Measurements from ENCODE around the gene TCP11L2.

The TCP11L2 gene

DNA sequence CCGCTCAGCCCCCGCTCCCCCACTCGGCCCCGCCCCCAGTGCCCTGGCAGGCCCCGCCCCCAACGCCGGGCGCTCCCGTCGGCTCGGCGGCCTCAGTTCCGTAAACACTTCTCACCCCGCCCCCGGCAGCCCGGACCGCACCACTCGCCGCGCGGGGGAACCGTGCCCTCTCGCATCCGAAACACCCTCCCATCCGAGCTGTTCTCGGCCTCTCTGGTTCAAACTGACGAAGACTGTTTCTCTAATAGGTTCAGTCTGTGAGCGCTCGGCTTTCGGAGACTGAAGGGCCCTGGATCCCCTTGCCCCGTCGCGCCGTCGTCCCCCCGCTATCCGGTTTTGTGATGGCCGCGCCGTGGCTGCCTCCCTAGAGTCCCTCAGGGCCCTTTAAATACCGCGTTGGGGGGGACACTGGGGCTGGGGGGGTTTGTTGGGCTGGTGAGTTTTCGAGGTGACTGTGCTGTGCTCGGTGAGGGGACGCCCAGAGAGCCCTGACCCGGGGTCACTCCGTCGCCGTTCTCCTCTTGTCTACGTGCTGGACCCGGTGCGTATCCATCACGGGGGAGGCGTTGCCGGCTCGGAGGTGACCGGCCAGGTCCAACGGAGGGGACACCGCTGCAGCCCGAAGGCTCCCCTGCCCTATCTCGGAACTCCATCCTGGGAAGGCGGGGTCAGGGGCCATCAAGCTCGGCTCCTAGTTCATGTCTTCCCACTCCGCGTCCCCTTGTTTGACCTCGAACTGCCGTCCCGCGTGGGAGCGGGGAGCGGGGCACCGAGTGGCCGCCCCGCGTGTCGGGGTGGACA lies at the start of gene TCP11L2:
Gene TCP11L2 (plus strand): TSS at position 333 of the 801 bp plus-strand sequence. CDS start 8,343 bp downstream, outside the sequence.
- peak; percentile 52 to 68 for DNase-seq (ENCODE audit: extremely low read depth in 1 of 2, low read depth in 1 of 2)

DNA sequence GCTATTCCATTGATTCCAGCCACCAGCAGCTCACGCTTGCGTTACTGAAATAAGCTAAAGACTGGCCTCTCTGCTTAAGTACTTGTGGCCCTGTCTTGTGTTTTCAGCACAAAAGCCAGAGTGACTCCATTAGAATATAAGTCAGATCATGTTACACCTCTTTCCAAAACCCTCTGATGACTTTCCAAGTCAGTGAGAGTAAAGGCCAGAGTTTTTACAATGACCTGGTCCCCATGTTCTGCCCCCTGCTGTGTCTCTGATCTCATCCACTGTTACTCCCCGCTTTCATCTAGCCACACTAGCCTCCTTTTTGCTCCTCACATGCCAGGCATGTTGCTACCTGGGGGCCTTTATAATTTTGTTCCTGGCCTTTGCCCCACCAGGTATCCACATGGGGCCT lies 47.8 kb upstream of the TCP11L2 start:
- no peak for DNase-seq (ENCODE audit: extremely low read depth in 1 of 2, low read depth in 1 of 2)

DNA sequence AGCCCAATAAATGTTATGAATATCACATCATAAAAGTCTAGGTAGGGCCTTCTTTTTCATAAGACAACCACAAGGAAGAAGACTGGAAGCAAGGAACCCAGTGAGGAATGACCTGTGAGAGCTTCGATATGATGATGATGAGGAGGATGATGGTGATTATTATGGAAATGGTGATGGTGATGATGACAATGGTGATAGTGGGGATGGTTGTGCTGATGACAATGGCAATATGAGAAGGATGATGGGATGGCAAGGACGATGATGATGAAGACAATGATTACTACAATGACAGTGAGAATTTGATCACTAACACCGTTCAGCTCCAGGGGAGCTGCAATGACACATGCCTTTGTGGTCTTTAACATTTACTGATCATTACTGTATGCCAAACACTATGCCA lies 47.0 kb upstream of the TCP11L2 start:
- DNase-seq (ENCODE audit: extremely low read depth in 1 of 2, low read depth in 1 of 2): no peak

DNA sequence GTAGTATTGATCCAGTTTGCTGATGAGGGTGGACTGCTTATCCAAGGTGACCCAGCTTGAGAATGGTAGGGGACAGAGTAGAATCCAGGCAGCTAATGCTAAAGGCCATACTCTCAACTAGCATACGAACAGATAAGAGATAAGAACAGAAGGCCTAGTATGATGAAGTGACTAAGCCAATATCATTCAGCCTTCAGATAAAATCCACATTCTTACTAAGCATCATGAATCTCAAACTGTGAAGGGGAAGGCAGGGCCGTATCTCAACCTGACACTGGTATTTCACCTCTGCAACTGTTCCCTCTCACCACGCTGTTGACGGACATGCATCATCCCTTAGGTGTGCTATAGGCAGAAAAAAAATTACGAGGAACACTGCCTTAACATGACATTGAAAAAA lies 46.6 kb upstream of the TCP11L2 start:
- no peak for DNase-seq (ENCODE audit: extremely low read depth in 1 of 2, low read depth in 1 of 2)

DNA sequence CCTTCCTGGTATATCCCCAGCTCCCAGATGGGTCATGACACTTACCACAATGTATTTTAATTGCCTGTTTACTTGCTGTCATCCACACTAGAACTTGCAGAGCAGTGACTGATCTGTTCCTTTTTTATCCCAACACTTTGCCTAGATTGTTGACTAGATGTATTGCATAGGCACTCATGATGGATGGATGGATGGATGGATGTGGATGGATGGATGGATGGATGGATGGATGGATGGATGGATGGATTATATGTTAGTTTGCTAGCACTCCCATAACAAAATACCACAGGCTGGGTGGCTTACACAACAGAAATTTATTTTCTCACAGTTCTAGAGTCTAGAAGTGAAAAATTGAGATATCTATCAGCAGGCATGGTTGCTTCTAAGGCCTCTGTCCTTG lies 46.0 kb upstream of the TCP11L2 start:
- no peak for DNase-seq (ENCODE audit: extremely low read depth in 1 of 2, low read depth in 1 of 2)

DNA sequence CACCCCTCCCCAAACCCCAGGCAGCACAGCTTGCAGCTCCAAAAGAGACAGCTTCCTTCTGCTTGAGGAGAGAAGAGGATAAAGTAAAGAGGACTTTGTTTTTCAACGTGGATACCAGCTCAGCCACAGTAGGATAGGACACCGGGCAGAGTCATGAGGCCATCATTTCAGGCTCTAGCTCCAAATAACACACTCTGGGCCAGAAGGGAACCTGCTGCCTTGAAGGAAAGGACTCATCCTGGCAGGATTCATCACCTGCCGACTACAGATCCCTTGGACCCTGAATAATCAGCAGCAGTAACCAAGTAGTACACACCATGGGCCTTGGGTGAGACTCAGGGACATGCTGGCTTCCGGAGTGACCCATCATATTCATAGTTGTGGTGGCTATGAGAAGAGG lies 44.3 kb upstream of the TCP11L2 start:
- no peak for DNase-seq (ENCODE audit: extremely low read depth in 1 of 2, low read depth in 1 of 2)

DNA sequence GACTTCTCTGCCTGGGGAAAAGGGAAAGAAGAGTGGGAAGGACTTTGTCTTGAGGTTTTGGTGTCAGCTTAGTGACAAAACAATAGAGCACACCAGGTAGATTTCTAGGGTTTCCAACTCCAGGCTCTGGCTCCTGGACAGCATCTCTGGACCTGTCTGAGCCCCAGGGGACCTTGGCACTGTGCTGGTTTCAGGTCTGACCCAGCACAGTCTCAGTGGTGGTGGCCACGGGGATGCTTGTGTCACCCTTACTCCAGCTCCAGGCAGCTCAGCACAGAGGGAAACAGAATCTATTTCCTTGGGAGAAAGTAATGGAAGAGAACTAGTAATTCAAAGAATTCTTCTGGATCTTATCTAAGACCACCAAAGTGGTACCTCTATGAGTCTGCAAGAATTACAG lies 43.6 kb upstream of the TCP11L2 start:
- no peak for DNase-seq (ENCODE audit: extremely low read depth in 1 of 2, low read depth in 1 of 2)

DNA sequence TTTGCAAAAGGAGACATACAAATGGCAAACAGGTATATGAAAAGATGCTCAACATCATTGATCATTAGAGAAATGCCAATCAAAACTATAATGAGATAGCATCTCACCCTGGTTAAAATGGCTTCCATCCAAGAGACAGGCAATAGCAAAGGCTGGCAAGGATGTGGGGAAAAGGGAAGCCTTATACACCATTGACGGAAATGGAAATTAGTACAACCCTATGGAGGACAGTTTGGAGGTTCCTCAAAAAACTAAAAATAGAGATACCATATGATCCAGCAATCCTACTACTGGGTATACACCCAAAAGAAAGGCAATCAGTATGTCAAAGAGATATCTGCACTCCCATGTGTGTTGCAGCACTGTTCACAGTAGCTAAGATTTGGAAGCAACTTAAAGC lies 37.4 kb upstream of the TCP11L2 start:
- no peak for DNase-seq (ENCODE audit: extremely low read depth in 1 of 2, low read depth in 1 of 2)

DNA sequence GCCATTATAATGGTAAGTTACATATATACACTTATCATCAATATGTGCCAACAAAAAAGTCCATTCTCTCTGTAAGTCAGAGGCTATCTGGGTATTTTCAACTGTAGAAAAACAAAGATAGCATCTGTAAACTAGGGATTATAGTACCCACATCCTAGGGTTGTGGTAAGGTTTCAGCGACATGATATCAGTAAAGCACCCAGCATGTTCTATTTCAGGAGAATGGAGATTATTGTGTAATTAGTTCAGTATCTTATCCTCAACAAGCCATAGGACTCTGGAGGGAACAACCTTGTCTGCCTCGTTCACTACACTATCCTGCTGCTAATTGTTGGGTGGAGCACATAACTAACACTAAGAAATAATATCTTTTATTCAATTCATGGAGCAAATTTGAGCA lies 35.0 kb upstream of the TCP11L2 start:
- no peak for DNase-seq (ENCODE audit: extremely low read depth in 1 of 2, low read depth in 1 of 2)

DNA sequence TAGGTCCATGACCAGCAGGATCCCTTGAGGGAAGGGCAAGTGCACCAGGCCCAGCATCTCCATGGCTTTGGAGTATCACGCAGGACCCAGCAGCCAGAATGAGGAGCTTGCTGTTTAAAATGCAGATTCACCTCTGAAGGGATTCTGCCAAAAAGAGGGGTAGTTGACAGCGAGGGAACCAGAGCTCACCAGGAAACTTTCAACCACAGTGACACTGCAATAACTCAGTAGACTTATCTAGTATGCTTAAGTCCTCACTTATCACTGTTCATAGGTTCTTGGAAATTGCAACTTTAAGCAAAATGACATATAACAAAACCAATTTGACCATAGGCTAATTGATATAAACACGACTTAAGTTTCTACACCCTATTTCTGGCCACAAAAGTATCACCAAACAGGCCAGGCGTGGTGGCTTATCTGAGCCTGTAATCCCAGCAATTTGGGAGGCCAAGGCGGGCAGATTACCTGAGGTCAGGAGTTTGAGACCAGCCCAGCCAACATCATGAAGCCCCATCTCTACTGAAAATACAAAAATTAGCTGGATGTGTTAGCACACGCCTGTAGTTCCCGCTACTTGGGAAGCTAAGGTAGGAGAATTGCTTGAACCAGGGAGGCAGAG lies 33.3 kb upstream of the TCP11L2 start:
- no peak for DNase-seq (ENCODE audit: extremely low read depth in 1 of 2, low read depth in 1 of 2)

DNA sequence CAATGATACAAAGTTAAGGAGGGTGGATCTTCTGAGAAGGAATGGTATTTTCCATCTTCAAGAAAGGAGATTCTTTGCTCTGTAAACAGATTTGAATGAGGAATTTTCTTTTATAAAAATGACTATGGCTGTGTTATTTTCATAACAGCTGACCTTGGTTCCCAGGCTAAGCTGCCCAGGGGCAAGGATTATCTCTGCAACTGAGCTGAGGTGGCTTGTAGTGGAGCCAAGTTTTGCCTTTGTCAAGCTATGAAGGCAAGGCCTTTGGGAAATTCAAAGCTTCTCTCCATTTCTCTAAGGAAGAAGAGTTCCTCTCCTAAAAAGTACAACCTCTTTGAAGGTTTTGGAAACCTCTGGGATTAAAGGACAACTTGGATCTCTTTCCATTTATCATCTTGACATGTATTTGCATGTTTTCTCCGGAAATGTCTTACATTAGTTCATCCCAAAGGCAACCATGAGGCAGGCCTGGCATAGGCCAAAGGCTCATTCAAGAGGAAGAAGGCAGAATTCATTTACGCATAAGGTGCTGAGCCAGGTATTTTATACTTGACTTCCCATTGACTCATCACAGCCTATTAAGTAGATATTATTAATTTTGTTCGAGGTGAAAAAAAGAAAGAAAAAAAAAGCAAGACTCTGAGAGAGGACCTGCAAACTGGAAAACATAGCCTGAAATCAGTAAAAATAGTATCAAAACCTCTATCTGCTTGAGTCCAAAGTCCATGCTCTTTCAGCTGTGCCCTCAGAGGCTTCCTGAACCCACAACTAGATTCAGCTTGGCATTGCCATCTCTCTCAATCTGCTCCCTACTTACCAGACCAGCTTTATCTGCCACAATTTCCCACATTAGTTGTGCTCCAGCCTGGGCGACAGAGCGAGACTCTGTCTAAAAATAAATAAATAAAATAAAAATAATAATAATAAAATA lies 30.7 kb upstream of the TCP11L2 start:
- DNase-seq (ENCODE audit: extremely low read depth in 1 of 2, low read depth in 1 of 2): no peak

DNA sequence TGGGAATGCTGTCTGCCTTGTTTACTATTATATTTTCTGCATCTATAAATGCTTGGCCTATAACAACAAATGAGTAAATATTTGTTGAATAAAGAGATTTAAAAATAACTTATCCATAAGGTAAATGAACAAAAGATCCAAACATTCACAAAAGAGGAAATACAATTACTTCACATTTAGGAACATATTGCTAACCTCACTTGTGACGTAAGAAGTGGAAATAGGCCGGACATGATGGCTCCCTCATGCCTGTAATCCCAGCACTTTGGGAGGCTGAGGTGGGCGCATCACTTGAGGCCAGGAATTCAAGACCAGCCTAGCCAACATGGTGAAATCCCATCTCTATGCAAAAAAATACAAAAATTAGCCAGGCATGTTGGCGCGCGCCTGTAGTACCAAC lies 29.0 kb upstream of the TCP11L2 start:
- DNase-seq (ENCODE audit: extremely low read depth in 1 of 2, low read depth in 1 of 2): no peak

DNA sequence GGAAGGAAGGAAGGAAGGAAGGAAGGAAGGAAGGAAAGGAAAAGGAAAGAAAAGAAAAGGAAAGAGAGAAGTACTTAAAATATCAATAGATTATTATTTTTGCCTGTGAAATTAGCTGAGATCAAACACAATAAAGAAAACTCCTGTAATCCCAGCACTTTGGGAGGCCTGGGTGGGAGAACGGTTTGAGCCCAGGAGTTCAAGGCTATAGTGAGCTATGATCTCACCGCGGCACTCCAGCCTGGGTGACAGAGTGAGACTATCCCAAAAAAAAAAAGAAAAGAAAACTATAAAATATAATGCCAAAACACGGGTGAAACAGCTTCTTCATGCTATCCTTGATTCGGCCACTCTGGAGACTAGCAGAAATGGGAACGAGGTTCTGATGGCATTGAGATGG lies 28.5 kb upstream of the TCP11L2 start:
- DNase-seq (ENCODE audit: extremely low read depth in 1 of 2, low read depth in 1 of 2): no peak

DNA sequence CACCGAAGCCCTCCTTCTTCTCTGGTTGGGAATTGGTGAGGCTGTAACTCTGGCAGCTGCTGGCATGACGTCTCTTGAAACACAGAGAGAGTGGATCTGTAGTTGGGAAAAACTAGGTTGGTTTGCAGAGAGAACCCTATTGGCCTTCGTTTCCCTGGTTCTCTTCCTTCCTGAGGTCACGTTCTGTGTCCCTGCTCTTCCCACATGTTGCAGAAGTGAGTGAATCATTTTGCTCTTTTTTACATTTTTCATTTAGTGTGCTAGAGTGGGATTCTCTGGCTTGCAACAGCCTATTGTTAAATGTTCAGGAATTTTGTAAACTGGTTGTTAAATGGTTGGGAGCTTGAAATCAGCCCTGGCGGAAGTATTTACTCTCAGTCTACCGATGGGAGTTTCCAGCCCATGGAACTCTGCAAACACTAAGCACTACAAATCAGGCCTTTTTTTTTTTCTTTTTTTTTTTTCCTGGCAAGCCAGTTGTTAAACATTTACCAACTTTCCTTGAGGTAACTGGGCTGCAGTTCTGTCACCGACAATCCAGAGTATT lies 27.9 kb upstream of the TCP11L2 start:
- no peak for DNase-seq (ENCODE audit: extremely low read depth in 1 of 2, low read depth in 1 of 2)

DNA sequence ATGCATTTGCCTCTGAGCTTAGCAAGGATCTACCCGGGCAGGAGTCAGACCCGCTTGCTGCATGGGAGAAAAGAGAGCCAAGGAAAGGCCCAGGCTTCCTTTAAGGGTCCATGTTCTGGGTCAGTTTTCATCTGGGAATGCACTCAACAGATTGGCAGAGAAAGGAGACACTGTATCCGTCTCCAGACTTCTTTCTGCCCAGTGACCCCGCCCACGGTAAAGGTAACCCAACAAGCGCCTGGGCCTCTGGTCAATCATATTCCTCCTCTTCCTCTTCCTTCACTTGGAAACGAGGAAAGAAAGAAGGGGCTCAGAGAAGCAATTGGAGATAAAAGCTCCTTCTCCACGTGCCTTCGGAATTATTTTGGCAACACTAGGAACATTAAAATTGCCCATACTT lies 27.1 kb upstream of the TCP11L2 start:
- no peak for DNase-seq (ENCODE audit: extremely low read depth in 1 of 2, low read depth in 1 of 2)

DNA sequence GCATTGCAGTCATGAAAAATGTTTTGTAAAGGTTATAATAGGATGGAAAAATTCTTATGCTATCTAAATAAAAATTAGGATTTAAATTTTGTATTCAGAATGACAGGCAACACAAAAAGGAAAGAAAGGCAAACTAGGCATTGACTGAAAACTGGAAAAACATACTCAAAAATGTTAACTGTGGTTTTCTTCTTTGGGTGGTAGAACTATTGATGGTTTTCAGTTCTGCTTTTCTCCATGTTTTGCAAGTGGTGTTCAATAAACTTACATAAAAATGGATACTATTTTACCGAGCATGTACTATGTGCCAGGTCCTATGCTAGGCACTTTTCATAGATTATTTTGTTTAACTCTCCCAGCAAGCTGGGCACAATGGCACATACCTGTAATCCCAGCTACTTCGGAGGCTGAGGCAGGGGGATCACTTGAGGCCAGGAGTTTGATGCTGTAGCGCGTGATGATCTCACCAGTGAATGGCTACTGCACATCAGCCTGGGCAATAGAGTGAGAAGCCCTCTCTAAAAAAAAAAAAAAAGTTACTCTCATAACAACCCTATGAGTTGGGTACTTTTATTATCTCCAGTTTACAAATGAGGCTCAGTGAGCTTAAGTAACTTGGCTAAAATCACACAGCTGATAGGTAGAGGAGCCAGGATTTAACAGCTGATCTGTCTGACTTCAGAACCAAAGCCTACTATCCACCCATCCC lies 26.3 kb upstream of the TCP11L2 start:
- DNase-seq (ENCODE audit: extremely low read depth in 1 of 2, low read depth in 1 of 2): no peak

DNA sequence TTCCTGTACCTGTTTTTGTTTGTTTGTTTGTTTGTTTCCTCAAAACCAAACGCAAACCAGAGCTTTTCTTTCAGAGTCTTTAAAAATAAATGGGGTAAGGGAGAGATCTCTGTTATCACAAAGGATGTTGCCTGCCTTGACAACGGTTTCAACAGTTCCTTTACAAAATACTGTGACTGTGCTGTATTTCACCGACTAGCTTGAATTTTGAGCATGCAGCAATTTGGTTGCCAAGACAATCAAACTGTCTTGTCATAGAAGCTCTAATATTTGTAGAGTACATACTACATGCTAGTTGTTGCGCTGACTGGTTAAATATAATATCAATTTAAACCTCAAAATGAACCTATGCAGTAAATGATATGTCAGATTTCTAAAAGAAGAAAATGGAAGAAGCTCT lies 22.4 kb upstream of the TCP11L2 start:
- DNase-seq (ENCODE audit: extremely low read depth in 1 of 2, low read depth in 1 of 2): no peak

DNA sequence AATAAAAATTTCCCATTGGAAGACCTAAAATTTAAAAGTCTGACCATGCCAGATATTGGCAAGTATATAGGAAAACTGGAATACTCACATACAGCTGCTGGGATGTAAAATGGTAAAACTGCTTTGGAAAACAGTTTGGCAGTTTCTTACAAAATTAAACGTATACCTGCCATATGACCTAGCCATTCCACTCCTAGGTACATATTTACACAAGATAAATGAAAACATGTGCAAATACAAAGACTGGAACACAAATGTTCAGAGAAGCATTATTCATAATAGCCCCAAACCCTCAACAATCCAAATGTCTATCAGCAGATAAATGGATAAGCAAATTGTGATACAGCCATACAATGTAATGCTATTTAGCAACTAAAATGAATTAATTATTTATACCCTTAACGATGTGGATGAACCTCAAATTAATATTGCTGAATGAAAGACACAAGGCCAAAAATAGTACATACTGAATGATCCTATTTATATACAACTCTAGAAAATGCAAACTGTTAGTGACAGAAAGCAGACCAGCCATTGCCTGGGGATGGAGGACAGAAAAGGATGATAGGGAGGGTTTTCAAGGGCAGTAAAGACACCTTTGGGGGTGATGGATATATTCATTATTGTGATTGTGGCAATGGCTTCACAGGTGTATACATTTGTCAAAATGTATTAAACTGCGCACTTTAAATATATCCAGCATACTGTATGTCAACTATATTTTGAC lies 21.3 kb upstream of the TCP11L2 start:
- no peak for DNase-seq (ENCODE audit: extremely low read depth in 1 of 2, low read depth in 1 of 2)

DNA sequence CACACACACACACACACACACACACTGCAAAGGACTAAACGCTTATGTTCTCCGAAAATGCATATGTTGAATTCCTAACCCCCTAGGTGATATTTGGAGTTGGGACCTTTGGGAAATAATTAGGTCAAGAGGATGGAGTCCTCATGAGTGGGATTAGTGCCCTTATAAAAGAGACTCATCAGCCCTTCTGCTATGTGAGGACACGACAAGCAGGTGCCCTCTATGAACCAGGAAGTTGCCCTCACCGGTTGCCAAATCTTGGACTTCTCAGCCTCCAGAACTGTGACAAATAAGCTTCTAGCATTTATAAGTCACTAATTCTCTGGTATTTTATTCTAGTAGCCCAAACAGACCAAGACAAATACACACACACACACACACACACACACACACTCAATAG lies 20.7 kb upstream of the TCP11L2 start:
- no peak for DNase-seq (ENCODE audit: extremely low read depth in 1 of 2, low read depth in 1 of 2)

All from stimulated activated CD8-positive, alpha-beta memory T cell treated with anti-CD3 and anti-CD28 coated beads, Interleukin-7, amount 100 ng/mL, for 48 hours (primary cell).